ENCODE data around the gene OLIG1.

- TF ChIP-seq CTCF (IDR thresholded peaks at IDR 0.05) (no peak), MAX (IDR thresholded peaks at IDR 0.05; ENCODE audit: low read depth) (no peak), RFX5 (IDR thresholded peaks at IDR 0.05; ENCODE audit: low read length) (no peak), USF1 (IDR thresholded peaks at IDR 0.05; ENCODE audit: borderline replicate concordance, low read depth) (no peak), SMC3 (IDR thresholded peaks at IDR 0.05; ENCODE audit: low read depth, low read length) (no peak)
Measured at GRCh38 chr21:33076600-33077329, 6.8 kb downstream of the OLIG1 start.

All from SK-N-SH (cell line).